ENCODE results near the gene PAOX. TPM values are rescaled to one million over a fixed set of nuclear protein-coding genes. Genes with fewer than 3 reads are reported as not detected.

Gene PAOX
- total and polyA plus RNA-seq, 2 of the 4 experiments (the other 2 are of a cell fraction): 3.8 to 4.5 TPM

GRCh38 chr10:133439517-133440461, 60.7 kb downstream of the PAOX start:
- intact Hi-C loops (cut with micrococcal nuclease): loop anchor here (5.0 kb wide), 1 partner anchor 58 kb away; no protein-coding TSS in a partner anchor
- CTCF ChIA-PET: interaction anchor here (0.7 kb wide), 1 partner anchor 23 kb away, joined by 3 read pairs; no protein-coding TSS in a partner anchor

More at GRCh38 chr10:133439517-133440461, 60.7 kb downstream of the PAOX start:
- Histone ChIP-seq H3K9me3 (ENCODE audit: control insufficient read depth, insufficient read depth, low read length) (no peaks in the 10 kb centered on the region; the same call in 1 of the 2 replicates), H4K91ac (ENCODE audit: insufficient read depth, low read depth, low read length) (no peak overlapping the region), H3K4me2 (ENCODE audit: low read depth, low read length) (no peak overlapping the region), H2AK5ac (ENCODE audit: low read depth, low read length) (no peak overlapping the region), H3K4ac (ENCODE audit: low read depth, low read length) (no peak overlapping the region), H2BK15ac (ENCODE audit: low read depth, low read length) (no peak overlapping the region), H3K18ac (ENCODE audit: low read depth, low read length) (no peak overlapping the region), H2BK120ac (ENCODE audit: low read depth, low read length) (no peak overlapping the region), H3K9ac (ENCODE audit: low read depth, low read length) (no peak overlapping the region), H3K4me1 (ENCODE audit: control insufficient read depth, insufficient read depth, low read length) (no peaks in the 10 kb centered on the region), H3K9me1 (ENCODE audit: insufficient read depth, low read length) (no peaks in the 10 kb centered on the region; the same call in 1 of the 2 replicates), H3K27me3 (ENCODE audit: control insufficient read depth, insufficient read depth, low read length) (no peaks in the 10 kb centered on the region), H3K36me3 (ENCODE audit: control insufficient read depth, insufficient read depth, low read length) (no peaks in the 10 kb centered on the region), H2BK5ac (ENCODE audit: low read depth, low read length, poor library complexity, severe bottlenecking) (no peak overlapping the region), H2BK20ac (ENCODE audit: low read depth, low read length) (no peak overlapping the region), H3K27ac (ENCODE audit: insufficient read depth, low read length) (no peak overlapping the region), H3K4me3 (ENCODE audit: insufficient read depth, low read depth, low read length) (no peak overlapping the region), H4K8ac (ENCODE audit: low read depth in 2 of 2, low read length in 2 of 2) (no peak overlapping the region), H4K5ac (ENCODE audit: low read depth, low read length) (no peak overlapping the region), H3K14ac (replicated peaks; ENCODE audit: low read depth, low read length) (no peak overlapping the region), H3K79me1 (ENCODE audit: low read depth in 1 of 2, low read length in 2 of 2) (no peaks in the 10 kb centered on the region), H4K20me1 (ENCODE audit: insufficient read depth, low read length) (no peaks in the 10 kb centered on the region), H2AFZ (replicated peaks; ENCODE audit: low read length, poor library complexity) (no peak overlapping the region), H3K56ac (ENCODE audit: extremely low read depth, insufficient read depth, low read length) (no peak overlapping the region), H2AK9ac (replicated peaks; ENCODE audit: low read depth, low read length, poor library complexity) (no peak overlapping the region), H3K23ac (ENCODE audit: low read depth, low read length) (no peak overlapping the region)
- in situ Hi-C loops (cut with MboI; ENCODE audit: low sequenced_read_pairs): loop anchor here (5.0 kb wide), 1 partner anchor 133 kb away; no protein-coding TSS in a partner anchor
- no TSS peak for BruUV-seq (replicated peaks)
- ATAC-seq (ENCODE audit: low read depth) (no peak), DNase-seq (no peak)
- dilution Hi-C loops (cut with HindIII; ENCODE audit: low sequenced_read_pairs, unreplicated experiment): no loop called here
- POLR2A ChIA-PET (ENCODE audit: unreplicated experiment): no interaction called here
- TF ChIP-seq RCOR1 (IDR thresholded peaks at IDR 0.05; ENCODE audit: insufficient replicate concordance, low read length): no peak
- TF ChIP-seq MAFK (IDR thresholded peaks at IDR 0.05; ENCODE audit: low read depth, low read length): no peak
- no peak for TF ChIP-seq RFX5 (IDR thresholded peaks at IDR 0.05; ENCODE audit: low read depth, low read length)
- no peak for TF ChIP-seq CEBPB (IDR thresholded peaks at IDR 0.05; ENCODE audit: low read depth, low read length)
- no peak for TF ChIP-seq SMC3 (IDR thresholded peaks at IDR 0.05; ENCODE audit: low read depth, low read length)
- no peak for TF ChIP-seq RAD21 (IDR thresholded peaks at IDR 0.05; ENCODE audit: low read length)
- no peak for TF ChIP-seq MXI1 (IDR thresholded peaks at IDR 0.05; ENCODE audit: borderline replicate concordance, low read depth, low read length)
- TF ChIP-seq, protein P1, sequence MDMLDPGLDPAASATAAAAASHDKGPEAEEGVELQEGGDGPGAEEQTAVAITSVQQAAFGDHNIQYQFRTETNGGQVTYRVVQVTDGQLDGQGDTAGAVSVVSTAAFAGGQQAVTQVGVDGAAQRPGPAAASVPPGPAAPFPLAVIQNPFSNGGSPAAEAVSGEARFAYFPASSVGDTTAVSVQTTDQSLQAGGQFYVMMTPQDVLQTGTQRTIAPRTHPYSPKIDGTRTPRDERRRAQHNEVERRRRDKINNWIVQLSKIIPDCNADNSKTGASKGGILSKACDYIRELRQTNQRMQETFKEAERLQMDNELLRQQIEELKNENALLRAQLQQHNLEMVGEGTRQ (IDR thresholded peaks at IDR 0.05; ENCODE audit: low read depth, low read length): no peak
- no peak for TF ChIP-seq CTCF (conservative IDR thresholded peaks at IDR 0.05; ENCODE audit: low read depth, low read length)
- no peak for TF ChIP-seq BHLHE40 (IDR thresholded peaks at IDR 0.05; ENCODE audit: low read depth, low read length)
- no peak for TF ChIP-seq FOS (IDR thresholded peaks at IDR 0.05; ENCODE audit: low read depth, low read length)
- WGBS, 2 experiments (ENCODE audit: extremely low coverage in 2 of 2, insufficient read length in 1 of 2): 87% methylated on average over 9 of the region's 25 CpGs; no CpG with 5 or more reads in 1 of the 2 experiments
